MM.1S (cell line): ENCODE results near the gene ENOX1.

Experiments used
- EZH2phosphoT487 ChIP-seq: fragments of 300-600 bp; sonication (generic); IDR thresholded peaks from 2 replicates; pipeline ENCODE4 v1.6.1; 2018; ENCODE audit warnings: antibody characterized with exemption, low read length
- TF ChIP-seq, protein P1 (sequence below): fragments of 300-600 bp; sonication (generic); IDR thresholded peaks from 2 replicates; pipeline ENCODE4 v1.5.1; 2016; ENCODE audit warnings: antibody characterized with exemption, low read length, mixed read lengths

DNA sequence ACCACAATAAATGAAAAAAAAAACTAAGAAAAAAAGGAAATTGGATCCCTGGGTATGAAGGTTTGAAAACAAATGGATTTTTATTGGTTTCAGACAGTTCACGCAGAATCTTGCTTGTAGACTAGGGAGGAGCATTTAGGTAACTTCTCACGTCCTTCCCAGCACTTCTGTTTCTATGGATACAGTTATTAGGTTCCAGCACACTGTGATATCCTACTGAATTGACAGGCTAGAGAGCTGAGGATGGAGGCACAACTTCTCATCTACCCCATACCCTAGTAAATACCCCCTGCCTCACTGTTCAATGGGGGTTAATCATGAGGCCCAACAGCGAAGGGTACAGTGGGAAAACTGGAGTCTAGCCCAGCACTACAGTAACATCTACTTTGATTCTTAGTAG, 304.1 kb downstream of the ENOX1 start:
- TF ChIP-seq, protein P1, sequence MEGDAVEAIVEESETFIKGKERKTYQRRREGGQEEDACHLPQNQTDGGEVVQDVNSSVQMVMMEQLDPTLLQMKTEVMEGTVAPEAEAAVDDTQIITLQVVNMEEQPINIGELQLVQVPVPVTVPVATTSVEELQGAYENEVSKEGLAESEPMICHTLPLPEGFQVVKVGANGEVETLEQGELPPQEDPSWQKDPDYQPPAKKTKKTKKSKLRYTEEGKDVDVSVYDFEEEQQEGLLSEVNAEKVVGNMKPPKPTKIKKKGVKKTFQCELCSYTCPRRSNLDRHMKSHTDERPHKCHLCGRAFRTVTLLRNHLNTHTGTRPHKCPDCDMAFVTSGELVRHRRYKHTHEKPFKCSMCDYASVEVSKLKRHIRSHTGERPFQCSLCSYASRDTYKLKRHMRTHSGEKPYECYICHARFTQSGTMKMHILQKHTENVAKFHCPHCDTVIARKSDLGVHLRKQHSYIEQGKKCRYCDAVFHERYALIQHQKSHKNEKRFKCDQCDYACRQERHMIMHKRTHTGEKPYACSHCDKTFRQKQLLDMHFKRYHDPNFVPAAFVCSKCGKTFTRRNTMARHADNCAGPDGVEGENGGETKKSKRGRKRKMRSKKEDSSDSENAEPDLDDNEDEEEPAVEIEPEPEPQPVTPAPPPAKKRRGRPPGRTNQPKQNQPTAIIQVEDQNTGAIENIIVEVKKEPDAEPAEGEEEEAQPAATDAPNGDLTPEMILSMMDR = no peak
- TF ChIP-seq EZH2phosphoT487 = no peak
